ENCODE results near the gene IFIT3.

The IFIT3 gene

GRCh38 chr10:89294721-89295239 is 33.0 kb upstream of the IFIT3 start:
- DNase-seq (ENCODE audit: low spot score) (no peak), ATAC-seq (ENCODE audit: low read depth) (no peak)
- no peak for TF ChIP-seq CTCF (IDR thresholded peaks at IDR 0.05; ENCODE audit: poor library complexity, severe bottlenecking)
- no peak overlapping the region for H3K27ac ChIP-seq (ENCODE audit: poor library complexity, severe bottlenecking)
- H3K27me3 ChIP-seq (ENCODE audit: insufficient read depth, poor library complexity, severe bottlenecking), result no peaks in the 10 kb centered on the region
- no peak overlapping the region for H3K4me3 ChIP-seq (ENCODE audit: severe bottlenecking)
- H3K4me1 ChIP-seq (ENCODE audit: insufficient read depth, poor library complexity, severe bottlenecking), result peaks cover 3% of the 10 kb centered on the region
- H3K36me3 ChIP-seq (ENCODE audit: low read depth), result no peaks in the 10 kb centered on the region
- H3K9me3 ChIP-seq (ENCODE audit: severe bottlenecking), result peaks cover 2% of the 10 kb centered on the region

- H3K4me1 ChIP-seq (ENCODE audit: insufficient read depth, poor library complexity, severe bottlenecking), result peaks cover 3% of the 10 kb centered on the region
- H3K4me3 ChIP-seq (ENCODE audit: severe bottlenecking), result no peak overlapping the region
- DNase-seq (ENCODE audit: low spot score), result no peak
- peak; percentile 65; the same call in 1 of the 3 replicates for ATAC-seq (ENCODE audit: low read depth)
- H3K27me3 ChIP-seq (ENCODE audit: insufficient read depth, poor library complexity, severe bottlenecking), result no peaks in the 10 kb centered on the region
- H3K27ac ChIP-seq (ENCODE audit: poor library complexity, severe bottlenecking), result no peak overlapping the region
- peaks cover 2% of the 10 kb centered on the region for H3K9me3 ChIP-seq (ENCODE audit: severe bottlenecking)
- no peak for TF ChIP-seq CTCF (IDR thresholded peaks at IDR 0.05; ENCODE audit: poor library complexity, severe bottlenecking)
- H3K36me3 ChIP-seq (ENCODE audit: low read depth), result no peaks in the 10 kb centered on the region
These were observed 32.2 kb upstream of the IFIT3 start for GRCh38 chr10:89295597-89295996.

- no peak for DNase-seq (ENCODE audit: low spot score)
- no peak for TF ChIP-seq CTCF (IDR thresholded peaks at IDR 0.05; ENCODE audit: poor library complexity, severe bottlenecking)
- Histone ChIP-seq H3K4me3 (ENCODE audit: severe bottlenecking) (no peak overlapping the region), H3K36me3 (ENCODE audit: low read depth) (no peaks in the 10 kb centered on the region), H3K27me3 (ENCODE audit: insufficient read depth, poor library complexity, severe bottlenecking) (no peaks in the 10 kb centered on the region), H3K4me1 (ENCODE audit: insufficient read depth, poor library complexity, severe bottlenecking) (peaks cover 7% of the 10 kb centered on the region), H3K27ac (ENCODE audit: poor library complexity, severe bottlenecking) (no peak overlapping the region), H3K9me3 (ENCODE audit: severe bottlenecking) (peaks cover 2% of the 10 kb centered on the region)
- ATAC-seq (ENCODE audit: low read depth), result no peak
These were observed 31.6 kb upstream of the IFIT3 start for GRCh38 chr10:89296220-89296648.

- peaks cover 2% of the 10 kb centered on the region for H3K9me3 ChIP-seq (ENCODE audit: severe bottlenecking)
- no peak overlapping the region for H3K4me3 ChIP-seq (ENCODE audit: severe bottlenecking)
- no peak for ATAC-seq (ENCODE audit: low read depth)
- no peak overlapping the region for H3K27ac ChIP-seq (ENCODE audit: poor library complexity, severe bottlenecking)
- no peaks in the 10 kb centered on the region for H3K27me3 ChIP-seq (ENCODE audit: insufficient read depth, poor library complexity, severe bottlenecking)
- peaks cover 15% of the 10 kb centered on the region for H3K4me1 ChIP-seq (ENCODE audit: insufficient read depth, poor library complexity, severe bottlenecking)
- no peak for TF ChIP-seq CTCF (IDR thresholded peaks at IDR 0.05; ENCODE audit: poor library complexity, severe bottlenecking)
- H3K36me3 ChIP-seq (ENCODE audit: low read depth), result no peaks in the 10 kb centered on the region
- no peak for DNase-seq (ENCODE audit: low spot score)
These were observed 30.4 kb upstream of the IFIT3 start for GRCh38 chr10:89297356-89297755.

- DNase-seq (ENCODE audit: low spot score), result no peak
- Histone ChIP-seq H3K4me3 (ENCODE audit: severe bottlenecking) (no peak overlapping the region), H3K9me3 (ENCODE audit: severe bottlenecking) (peaks cover 2% of the 10 kb centered on the region), H3K27me3 (ENCODE audit: insufficient read depth, poor library complexity, severe bottlenecking) (no peaks in the 10 kb centered on the region), H3K4me1 (ENCODE audit: insufficient read depth, poor library complexity, severe bottlenecking) (peaks cover 19% of the 10 kb centered on the region), H3K36me3 (ENCODE audit: low read depth) (no peaks in the 10 kb centered on the region), H3K27ac (ENCODE audit: poor library complexity, severe bottlenecking) (no peak overlapping the region)
- TF ChIP-seq CTCF (IDR thresholded peaks at IDR 0.05; ENCODE audit: poor library complexity, severe bottlenecking), result no peak
- no peak for ATAC-seq (ENCODE audit: low read depth)
These were observed 30.0 kb upstream of the IFIT3 start for GRCh38 chr10:89297791-89298190.

Measured in RWPE2 (cell line).